CD14-positive monocyte (primary cell): ENCODE measurements around the gene TSPAN5. TPM values are rescaled to one million over a fixed set of nuclear protein-coding genes. Genes with fewer than 3 reads are reported as not detected.
"Not testable (repeated sequence)": the region's sequence is repeated elsewhere in the genome, so short reads cannot be mapped to it uniquely, and the experiment has no call there.

Experiments
- DNase-seq, 3 donors: peaks; one replicate each; pipeline ENCODE4 v3.0.0-alpha.2; 2011 to 2022
- H2AFZ ChIP-seq: 2 replicates; pipeline ENCODE4 v1.6.0; 2012; ENCODE audit warnings: mild to moderate bottlenecking, low read depth, low read length, inconsistent platforms; ENCODE audit not compliant: insufficient read depth, poor library complexity, severe bottlenecking
- H3K27ac ChIP-seq, 2 donors: 1 replicate in 1 of 2; 2 replicates in 1 of 2; pipeline ENCODE4 v1.5.1; 2012 to 2013; ENCODE audit warnings: low read length in 2 of 2, control low read depth in 1 of 2, inconsistent platforms in 1 of 2, low read depth in 1 of 2, mild to moderate bottlenecking in 1 of 2
- H3K27me3 ChIP-seq, 2 donors: one replicate each; pipeline versions ENCODE4 v1.6.0 to v1.6.1; 2011 to 2013; ENCODE audit warnings: low read length in 2 of 2; ENCODE audit not compliant: control insufficient read depth in 2 of 2, insufficient read depth in 2 of 2
- H3K36me3 ChIP-seq, 2 donors: replicated peaks in 1 of 2; 1 replicate in 1 of 2; 2 replicates in 1 of 2; pipeline versions ENCODE4 v1.5.1 to v1.6.1; 2012 to 2013; ENCODE audit warnings: low read length in 2 of 2, control low read depth in 1 of 2, inconsistent platforms in 1 of 2, mild to moderate bottlenecking in 1 of 2; ENCODE audit not compliant: insufficient read depth in 2 of 2, control insufficient read depth in 1 of 2
- H3K4me1 ChIP-seq, 2 donors: 1 replicate in 1 of 2; 2 replicates in 1 of 2; pipeline versions ENCODE4 v1.5.1 to v1.6.1; 2012 to 2013; ENCODE audit warnings: low read length in 2 of 2, control low read depth in 1 of 2, inconsistent platforms in 1 of 2, mild to moderate bottlenecking in 1 of 2, moderate library complexity in 1 of 2; ENCODE audit not compliant: insufficient read depth in 2 of 2, control insufficient read depth in 1 of 2
- H3K4me2 ChIP-seq: replicated peaks from 2 replicates; pipeline ENCODE3; 2012; ENCODE audit warnings: low read length, moderate library complexity, mild to moderate bottlenecking; ENCODE audit not compliant: poor library complexity, severe bottlenecking; ENCODE audit errors: extremely low read depth
- H3K4me3 ChIP-seq, 3 experiments: fragments of 200-600 bp in 1 of 3; sonication (generic) in 1 of 3; replicated peaks in 1 of 3; 1 replicate in 2 of 3; 2 replicates in 1 of 3; pipeline ENCODE4 v1.5.1; 2011 to 2013; ENCODE audit warnings: low read length in 3 of 3, mild to moderate bottlenecking in 3 of 3, control low read depth in 2 of 3, low read depth in 2 of 3, inconsistent platforms in 1 of 3, moderate library complexity in 1 of 3
- H3K79me2 ChIP-seq: 2 replicates; pipeline ENCODE4 v1.6.0; 2012; ENCODE audit warnings: mild to moderate bottlenecking, control low read depth, inconsistent platforms, low read length, moderate library complexity; ENCODE audit not compliant: insufficient read depth
- H3K9ac ChIP-seq: 2 replicates; pipeline ENCODE4 v1.6.0; 2017; ENCODE audit warnings: low read length, mild to moderate bottlenecking; ENCODE audit not compliant: insufficient read depth, poor library complexity, severe bottlenecking
- H3K9me3 ChIP-seq, 2 donors: replicated peaks in 1 of 2; 1 replicate in 1 of 2; 2 replicates in 1 of 2; pipeline versions ENCODE4 v1.5.1 to v1.6.1; 2012 to 2013; ENCODE audit warnings: low read length in 2 of 2, control low read depth in 1 of 2; ENCODE audit not compliant: control insufficient read depth in 1 of 2, insufficient read depth in 1 of 2
- H4K20me1 ChIP-seq: 2 replicates; pipeline ENCODE4 v1.6.0; 2012; ENCODE audit warnings: mild to moderate bottlenecking, low read length, control low read depth, moderate library complexity; ENCODE audit not compliant: insufficient read depth
- H3K27ac Mint-ChIP-seq, 7 donors: one replicate each; pipeline ENCODE4 v1.8.0; 2020; ENCODE audit warnings: mild to moderate bottlenecking in 7 of 7, mixed read lengths in 7 of 7, moderate library complexity in 6 of 7, inconsistent platforms in 2 of 7
- H3K27me3 Mint-ChIP-seq, 3 donors: one replicate each; pipeline ENCODE4 v1.8.0; 2021 to 2022; ENCODE audit warnings: low read depth in 3 of 3, mild to moderate bottlenecking in 3 of 3, mixed read lengths in 3 of 3, moderate library complexity in 3 of 3, inconsistent platforms in 1 of 3
- H3K36me3 Mint-ChIP-seq, 2 donors: one replicate each; pipeline ENCODE4 v1.8.0; 2020; ENCODE audit warnings: mixed read lengths in 2 of 2, inconsistent platforms in 1 of 2, mild to moderate bottlenecking in 1 of 2
- H3K4me1 Mint-ChIP-seq: one replicate; pipeline ENCODE4 v1.8.0; 2020; ENCODE audit warnings: mild to moderate bottlenecking, mixed read lengths
- H3K4me3 Mint-ChIP-seq, 2 donors: one replicate each; pipeline ENCODE4 v1.8.0; 2020; ENCODE audit warnings: mild to moderate bottlenecking in 2 of 2, mixed read lengths in 2 of 2, moderate library complexity in 1 of 2
- H3K9me3 Mint-ChIP-seq, 7 donors: one replicate each; pipeline ENCODE4 v1.8.0; 2020 to 2022; ENCODE audit warnings: mixed read lengths in 7 of 7, mild to moderate bottlenecking in 6 of 7, moderate library complexity in 6 of 7, inconsistent platforms in 2 of 7
- WGBS: methylation state at CpG from one replicate; pipeline ENCODE4 v1.1.5; 2013; ENCODE audit warnings: missing lambda C conversion rate; ENCODE audit not compliant: insufficient coverage; 5-methylcytosine and 5-hydroxymethylcytosine counted together
- intact Hi-C, 2 donors: fragments of 100-400 bp; cut with micrococcal nuclease; formaldehyde crosslinking; loops; one replicate each; pipeline versions ENCODE4 v1.15.0 to v1.15.1; 2023
- polyA plus RNA-seq, 3 donors: library from polyadenylated mRNA; depleted of rRNA in 1 of 3; unstranded in 2 of 3; stranded (reverse) in 1 of 3; fragments of 300-500 nt in 2 of 3; fragments of >200 nt in 1 of 3; fragmentation: Illumina TruSeq in 2 of 3; gene quantifications; 1 replicate in 2 of 3; 2 replicates in 1 of 3; pipeline ENCODE4 v1.2.3, GENCODE V29; 2012 to 2021
- TF ChIP-seq, protein P1 (sequence below): fragments of 200-600 bp; IDR thresholded peaks from one replicate; pipeline ENCODE4 v1.8.0; 2022; ENCODE audit warnings: antibody characterized with exemption, mild to moderate bottlenecking

The TSPAN5 gene
- polyA plus RNA-seq, 3 donors, result 0.09 to 1.1 (median 0.13) TPM

DNA sequence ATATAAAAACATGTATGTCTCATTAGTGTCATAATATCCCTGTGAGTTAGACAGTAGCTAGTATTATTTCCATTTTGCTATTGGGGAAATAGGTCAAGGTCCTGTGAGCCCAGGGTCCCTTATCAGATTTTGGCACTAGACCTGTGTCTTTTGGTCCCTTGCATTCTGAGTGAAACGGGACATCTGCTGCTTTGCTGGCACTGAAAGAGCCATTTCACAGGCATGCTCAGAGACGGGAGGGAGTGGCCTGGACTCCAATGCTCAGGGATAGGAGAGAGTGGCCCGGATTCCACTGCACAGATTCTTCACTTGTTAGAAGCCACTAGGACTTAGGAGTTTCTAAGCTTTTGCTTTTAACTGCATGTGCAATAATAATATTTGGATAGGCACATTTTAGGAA lies 177.2 kb downstream of the TSPAN5 start:
- intact Hi-C loops, result no loop called here
- Histone ChIP-seq H2AFZ (no peak overlapping the region), H3K27ac (no peak overlapping the region), H3K36me3 (no peaks in the 10 kb centered on the region), H4K20me1 (no peaks in the 10 kb centered on the region), H3K79me2 (no peaks in the 10 kb centered on the region), H3K9ac (no peak overlapping the region), H3K4me1 (no peaks in the 10 kb centered on the region), H3K27me3 (no peaks in the 10 kb centered on the region), H3K4me3 (no peak overlapping the region), H3K4me2 (no peak overlapping the region), H3K9me3 (no peaks in the 10 kb centered on the region)
- Mint-ChIP-seq H3K27ac (no peak overlapping the region), H3K9me3 (peaks cover 0 to 6% (median 0%) of the 10 kb centered on the region in 7 donors), H3K4me3 (no peak overlapping the region), H3K36me3 (no peaks in the 10 kb centered on the region), H3K27me3 (peaks cover 0 to 3% (median 0%) of the 10 kb centered on the region in 3 donors), H3K4me1 (no peaks in the 10 kb centered on the region)
- TF ChIP-seq, protein P1, sequence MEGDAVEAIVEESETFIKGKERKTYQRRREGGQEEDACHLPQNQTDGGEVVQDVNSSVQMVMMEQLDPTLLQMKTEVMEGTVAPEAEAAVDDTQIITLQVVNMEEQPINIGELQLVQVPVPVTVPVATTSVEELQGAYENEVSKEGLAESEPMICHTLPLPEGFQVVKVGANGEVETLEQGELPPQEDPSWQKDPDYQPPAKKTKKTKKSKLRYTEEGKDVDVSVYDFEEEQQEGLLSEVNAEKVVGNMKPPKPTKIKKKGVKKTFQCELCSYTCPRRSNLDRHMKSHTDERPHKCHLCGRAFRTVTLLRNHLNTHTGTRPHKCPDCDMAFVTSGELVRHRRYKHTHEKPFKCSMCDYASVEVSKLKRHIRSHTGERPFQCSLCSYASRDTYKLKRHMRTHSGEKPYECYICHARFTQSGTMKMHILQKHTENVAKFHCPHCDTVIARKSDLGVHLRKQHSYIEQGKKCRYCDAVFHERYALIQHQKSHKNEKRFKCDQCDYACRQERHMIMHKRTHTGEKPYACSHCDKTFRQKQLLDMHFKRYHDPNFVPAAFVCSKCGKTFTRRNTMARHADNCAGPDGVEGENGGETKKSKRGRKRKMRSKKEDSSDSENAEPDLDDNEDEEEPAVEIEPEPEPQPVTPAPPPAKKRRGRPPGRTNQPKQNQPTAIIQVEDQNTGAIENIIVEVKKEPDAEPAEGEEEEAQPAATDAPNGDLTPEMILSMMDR, result no peak
- no peak for DNase-seq
- WGBS, result 84% methylated on average over 3 of the region's 3 CpGs

DNA sequence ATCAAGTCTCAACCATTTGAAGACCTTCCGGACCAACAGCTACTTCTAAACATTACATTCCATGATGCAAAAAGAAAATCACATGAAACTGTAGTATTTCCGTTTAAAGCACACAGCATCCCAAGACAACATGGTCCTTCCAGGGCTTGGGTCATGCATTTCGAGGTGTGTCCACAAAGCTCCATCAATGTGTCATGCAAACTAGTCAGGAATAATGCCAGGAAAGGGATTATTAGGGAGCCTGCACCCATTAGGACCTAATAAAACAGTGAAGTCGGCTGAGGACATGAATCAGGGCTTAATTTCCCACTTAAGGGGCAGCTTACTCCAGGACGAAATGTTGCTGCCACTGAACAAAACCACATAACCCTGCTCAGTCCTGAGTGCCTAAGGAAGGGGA lies 177.9 kb downstream of the TSPAN5 start:
- Histone ChIP-seq H2AFZ (no peak overlapping the region), H3K4me2 (no peak overlapping the region), H4K20me1 (no peaks in the 10 kb centered on the region), H3K4me3 (no peak overlapping the region), H3K9ac (no peak overlapping the region), H3K4me1 (no peaks in the 10 kb centered on the region), H3K9me3 (no peaks in the 10 kb centered on the region), H3K27ac (no peak overlapping the region), H3K27me3 (no peaks in the 10 kb centered on the region), H3K79me2 (no peaks in the 10 kb centered on the region), H3K36me3 (no peaks in the 10 kb centered on the region)
- intact Hi-C loops, result no loop called here
- Mint-ChIP-seq H3K36me3 (no peaks in the 10 kb centered on the region), H3K27me3 (peaks cover 0 to 3% (median 0%) of the 10 kb centered on the region in 3 donors), H3K4me1 (no peaks in the 10 kb centered on the region), H3K9me3 (peaks cover 0 to 6% (median 0%) of the 10 kb centered on the region in 7 donors), H3K27ac (no peak overlapping the region), H3K4me3 (no peak overlapping the region)
- no peak for DNase-seq
- TF ChIP-seq, protein P1, result no peak
- WGBS, result 95% methylated on average over 4 of the region's 5 CpGs

DNA sequence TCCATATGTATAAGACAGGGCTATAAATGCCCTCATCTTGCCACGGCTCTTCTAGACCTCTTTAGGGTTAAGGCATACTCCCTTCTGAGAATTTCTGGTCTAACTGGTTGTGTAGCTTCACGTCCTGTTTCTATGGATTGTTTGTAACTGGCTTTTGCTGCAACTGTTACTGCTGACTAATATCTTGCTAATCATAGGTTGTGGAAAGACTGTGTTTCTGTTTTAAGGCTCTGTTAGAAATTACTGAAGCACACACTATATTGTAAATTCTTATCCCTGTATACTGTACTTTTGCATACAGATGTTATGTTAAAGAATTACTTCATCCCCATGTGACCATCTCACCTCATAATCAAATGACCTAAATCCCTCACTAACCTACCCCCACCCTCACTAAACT lies 178.8 kb downstream of the TSPAN5 start:
- 100% methylated on average over 1 of the region's 2 CpGs for WGBS
- not testable (repeated sequence) for H3K4me2 ChIP-seq

More for the DNA sequence above, 178.8 kb downstream of the TSPAN5 start:
- H3K27me3 ChIP-seq, H3K79me2 ChIP-seq, intact Hi-C loops, H3K36me3 Mint-ChIP-seq, H3K4me3 ChIP-seq, H3K4me3 Mint-ChIP-seq, H3K27me3 Mint-ChIP-seq, H3K27ac Mint-ChIP-seq, H3K4me1 ChIP-seq, H3K36me3 ChIP-seq, DNase-seq, H3K9me3 Mint-ChIP-seq, H3K27ac ChIP-seq, H3K9ac ChIP-seq, H3K9me3 ChIP-seq, H4K20me1 ChIP-seq, H2AFZ ChIP-seq, H3K4me1 Mint-ChIP-seq: not testable (repeated sequence)
